ENCODE data around the gene TSEN34. TPM values are rescaled to one million over a fixed set of nuclear protein-coding genes. Genes with fewer than 3 reads are reported as not detected.
"Not testable (repeated sequence)": the region's sequence is repeated elsewhere in the genome, so short reads cannot be mapped to it uniquely, and the experiment has no call there.

The TSEN34 gene
- total RNA-seq, 2 donors from 2014 or later: 17.3 to 24.5 TPM

- intact Hi-C loops (cut with DNase I); DNase-seq (ENCODE audit: low spot score): not testable (repeated sequence)
Measured at GRCh38 chr19:54219702-54220101, 28.6 kb downstream of the TSEN34 start.

- intact Hi-C loops (cut with DNase I): not testable (repeated sequence)
- DNase-seq (ENCODE audit: low spot score): peak; percentile 78
Measured at GRCh38 chr19:54221947-54222346, 30.8 kb downstream of the TSEN34 start.

- peak; percentile 88 for DNase-seq (ENCODE audit: low spot score)
- intact Hi-C loops (cut with DNase I): not testable (repeated sequence)
Measured at GRCh38 chr19:54222474-54223276, 31.6 kb downstream of the TSEN34 start, which contains the start of gene LILRB3. LILRB3 (minus strand) TSS chr19:54223007; CDS start chr19:54222976, 31 bp downstream.

GRCh38 chr19:54223277-54223936 is 32.3 kb downstream of the TSEN34 start:
- DNase-seq (ENCODE audit: low spot score): peak; percentile 81
- intact Hi-C loops (cut with DNase I): not testable (repeated sequence)

- DNase-seq (ENCODE audit: low spot score); intact Hi-C loops (cut with DNase I): not testable (repeated sequence)
Measured at GRCh38 chr19:54223937-54224281, 32.8 kb downstream of the TSEN34 start.

GRCh38 chr19:54224619-54225018 is 33.5 kb downstream of the TSEN34 start:
- DNase-seq (ENCODE audit: low spot score); intact Hi-C loops (cut with DNase I): not testable (repeated sequence)

- peak; percentile 67 for DNase-seq (ENCODE audit: low spot score)
Measured at GRCh38 chr19:54229146-54229545, 38.0 kb downstream of the TSEN34 start.

GRCh38 chr19:54230031-54230430 is 38.9 kb downstream of the TSEN34 start:
- peak; percentile 47 for DNase-seq (ENCODE audit: low spot score)
- intact Hi-C loops (cut with DNase I): loop anchor here (2.0 to 5.0 kb wide), 2 partner anchors 61 to 63 kb away; no protein-coding TSS in a partner anchor

More at GRCh38 chr19:54229146-54229545, 38.0 kb downstream of the TSEN34 start:
- intact Hi-C loops (cut with DNase I): no loop called here

GRCh38 chr19:54231077-54231931 is 40.2 kb downstream of the TSEN34 start:
- intact Hi-C loops (cut with DNase I): loop anchor here (2.0 to 5.0 kb wide), 2 partner anchors 63 to 64 kb away; no protein-coding TSS in a partner anchor
- DNase-seq (ENCODE audit: low spot score): peak; percentile 97

GRCh38 chr19:54233941-54234340 is 42.8 kb downstream of the TSEN34 start:
- intact Hi-C loops (cut with DNase I): loop anchor here in 1 of 2 donors (5.0 kb wide), 1 partner anchor 67 kb away; no protein-coding TSS in a partner anchor
- peak; percentile 69 for DNase-seq (ENCODE audit: low spot score)

GRCh38 chr19:54239491-54240371 is 48.6 kb downstream of the TSEN34 start:
- intact Hi-C loops (cut with DNase I): loop anchor here in 1 of 2 donors (5.0 kb wide), 1 partner anchor 1188 kb away; no protein-coding TSS in a partner anchor
- peak; percentile 76 for DNase-seq (ENCODE audit: low spot score)

GRCh38 chr19:54240372-54241336 is 49.5 kb downstream of the TSEN34 start:
- intact Hi-C loops (cut with DNase I): not testable (repeated sequence)
- peak; percentile 73 for DNase-seq (ENCODE audit: low spot score)

- DNase-seq (ENCODE audit: low spot score); intact Hi-C loops (cut with DNase I): not testable (repeated sequence)
Measured at GRCh38 chr19:54242234-54242633, 51.1 kb downstream of the TSEN34 start.

- intact Hi-C loops (cut with DNase I); DNase-seq (ENCODE audit: low spot score): not testable (repeated sequence)
Measured at GRCh38 chr19:54242646-54243045, 51.5 kb downstream of the TSEN34 start, which contains the start of gene LILRA6. LILRA6 (minus strand) TSS chr19:54242790.

GRCh38 chr19:54243809-54244208 is 52.7 kb downstream of the TSEN34 start:
- DNase-seq (ENCODE audit: low spot score); intact Hi-C loops (cut with DNase I): not testable (repeated sequence)
